Measurements from ENCODE around the gene KRT6B.

KRT6B gene

DNA sequence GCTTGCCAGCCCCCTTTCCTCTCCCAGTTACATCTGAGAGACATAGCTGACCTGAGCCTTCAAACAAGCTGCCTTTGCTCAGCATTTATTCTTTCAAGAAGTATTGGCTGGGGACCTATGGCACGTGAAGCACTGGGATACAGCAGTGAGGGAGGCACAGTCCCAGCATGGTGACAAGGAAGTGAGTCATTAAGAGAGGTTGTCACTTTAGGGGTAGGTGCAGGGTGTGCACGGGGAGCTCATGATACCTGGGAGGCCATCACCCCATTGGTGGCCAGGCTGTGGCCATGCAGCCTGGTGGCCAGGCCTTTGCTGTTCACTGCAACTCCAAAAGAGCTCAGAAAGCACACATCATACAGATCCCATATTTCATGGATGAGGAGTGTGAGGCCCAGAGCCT lies 12.1 kb downstream of the KRT6B start:
- no peaks in the 10 kb centered on the region for H3K9me3 ChIP-seq
- no peak overlapping the region for H3K27ac ChIP-seq
- no peaks in the 10 kb centered on the region for H3K36me3 ChIP-seq
- peaks cover 27% of the 10 kb centered on the region for H3K27me3 ChIP-seq
- H3K4me3 ChIP-seq (ENCODE audit: low read depth in 1 of 2, low read length in 1 of 2): no peak overlapping the region
- no peaks in the 10 kb centered on the region for H3K4me1 ChIP-seq (ENCODE audit: control insufficient read depth in 1 of 2, insufficient read depth in 1 of 2, low read depth in 1 of 2, low read length in 1 of 2)
- TF ChIP-seq CTCF (IDR thresholded peaks at IDR 0.05): no peak

- H3K27ac ChIP-seq: no peak overlapping the region
These were observed 12.5 kb downstream of the KRT6B start for GRCh38 chr12:52439420-52439819.

DNA sequence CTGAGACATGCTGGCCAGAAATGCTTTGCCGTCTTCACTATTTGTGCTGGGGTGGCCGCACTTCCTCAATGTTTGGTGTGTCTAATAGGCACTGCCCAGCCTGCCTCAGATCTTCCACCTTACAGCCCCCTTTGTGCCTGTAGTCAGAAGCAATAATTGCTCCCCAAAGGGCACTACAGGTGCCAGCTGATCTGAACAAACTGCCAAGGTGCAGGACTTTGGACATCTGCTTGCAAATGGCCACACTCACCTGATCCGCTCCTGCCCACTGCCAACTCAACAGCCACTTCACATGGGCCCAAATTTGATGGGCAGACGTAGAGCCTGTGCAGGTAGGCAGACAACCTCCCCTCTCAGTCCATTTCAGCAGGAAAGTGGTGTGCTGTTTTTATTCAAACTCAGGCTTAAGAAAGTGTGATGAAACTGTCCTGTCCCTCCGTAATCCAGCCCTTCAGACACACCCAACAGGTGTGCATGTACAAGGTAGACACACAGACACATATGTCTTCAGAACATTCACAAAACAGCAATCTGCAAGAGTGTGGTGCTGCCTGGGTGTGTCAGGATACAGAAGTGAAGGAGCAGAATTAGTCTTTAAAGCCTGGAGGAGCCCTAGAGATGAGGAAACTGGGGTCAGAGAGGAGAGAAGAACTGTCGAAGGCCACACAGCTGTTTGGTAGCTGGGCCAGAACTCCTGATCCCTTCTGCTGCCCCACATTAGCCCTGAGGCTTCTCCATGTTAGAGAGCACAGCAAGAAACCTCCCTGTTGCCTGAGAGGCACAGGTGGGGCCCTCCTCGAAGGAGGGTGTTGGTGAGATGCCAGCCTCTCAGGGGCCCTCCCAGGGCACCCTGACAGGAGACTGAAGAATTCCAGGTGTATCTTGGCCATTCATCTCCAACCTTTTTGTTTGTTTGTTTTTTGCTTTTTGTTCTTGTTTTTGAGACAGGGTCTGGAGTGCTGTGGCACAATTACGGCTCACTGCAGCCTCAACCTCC lies 13.3 kb downstream of the KRT6B start:
- Histone ChIP-seq H3K4me1 (ENCODE audit: control insufficient read depth in 1 of 2, insufficient read depth in 1 of 2, low read depth in 1 of 2, low read length in 1 of 2) (no peaks in the 10 kb centered on the region), H3K27me3 (peaks cover 24% of the 10 kb centered on the region)

More at GRCh38 chr12:52439420-52439819, 12.5 kb downstream of the KRT6B start:
- Histone ChIP-seq H3K27me3 (peaks cover 27% of the 10 kb centered on the region), H3K4me3 (ENCODE audit: low read depth in 1 of 2, low read length in 1 of 2) (no peak overlapping the region), H3K36me3 (no peaks in the 10 kb centered on the region), H3K4me1 (ENCODE audit: control insufficient read depth in 1 of 2, insufficient read depth in 1 of 2, low read depth in 1 of 2, low read length in 1 of 2) (no peaks in the 10 kb centered on the region), H3K9me3 (no peaks in the 10 kb centered on the region)
- TF ChIP-seq CTCF (IDR thresholded peaks at IDR 0.05): no peak

DNA sequence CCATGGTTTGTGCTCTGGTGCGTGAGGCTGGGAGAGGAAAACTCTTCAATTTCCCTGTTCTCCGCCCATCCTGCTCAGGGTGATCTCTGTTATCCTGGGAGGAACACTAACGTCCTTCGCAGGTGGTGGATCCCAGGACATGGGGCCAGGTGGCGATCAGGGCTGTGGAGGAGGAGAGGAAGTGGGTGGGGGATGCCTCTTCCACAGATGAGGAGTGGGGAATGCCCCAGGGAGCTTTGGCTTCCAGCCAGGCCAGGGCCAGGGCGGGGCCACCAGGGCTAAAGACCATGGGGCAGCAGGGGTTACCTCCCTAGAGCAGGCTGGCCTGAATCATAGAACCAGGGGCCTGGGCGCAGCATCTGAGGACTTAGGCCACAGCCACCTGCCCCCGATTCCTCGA lies 14.4 kb downstream of the KRT6B start:
- H3K27me3 ChIP-seq: peaks cover 14% of the 10 kb centered on the region
- H3K9me3 ChIP-seq: no peaks in the 10 kb centered on the region
- H3K4me1 ChIP-seq (ENCODE audit: control insufficient read depth in 1 of 2, insufficient read depth in 1 of 2, low read depth in 1 of 2, low read length in 1 of 2): no peaks in the 10 kb centered on the region
- H3K27ac ChIP-seq: no peak overlapping the region
- H3K4me3 ChIP-seq (ENCODE audit: low read depth in 1 of 2, low read length in 1 of 2): no peak overlapping the region
- no peaks in the 10 kb centered on the region for H3K36me3 ChIP-seq
- TF ChIP-seq CTCF (IDR thresholded peaks at IDR 0.05): no peak

More for the DNA sequence above, 13.3 kb downstream of the KRT6B start:
- no peaks in the 10 kb centered on the region for H3K9me3 ChIP-seq
- H3K27ac ChIP-seq: no peak overlapping the region
- no peaks in the 10 kb centered on the region for H3K36me3 ChIP-seq
- TF ChIP-seq CTCF (IDR thresholded peaks at IDR 0.05): no peak
- H3K4me3 ChIP-seq (ENCODE audit: low read depth in 1 of 2, low read length in 1 of 2): no peak overlapping the region

GRCh38 chr12:52436828-52437474 lies 15.0 kb downstream of the KRT6B start:
- no peak for TF ChIP-seq CTCF (IDR thresholded peaks at IDR 0.05)
- no peaks in the 10 kb centered on the region for H3K36me3 ChIP-seq
- H3K4me1 ChIP-seq (ENCODE audit: control insufficient read depth in 1 of 2, insufficient read depth in 1 of 2, low read depth in 1 of 2, low read length in 1 of 2): no peaks in the 10 kb centered on the region
- peaks cover 8% of the 10 kb centered on the region for H3K27me3 ChIP-seq
- H3K9me3 ChIP-seq: no peaks in the 10 kb centered on the region
- H3K27ac ChIP-seq: no peak overlapping the region
- no peak overlapping the region for H3K4me3 ChIP-seq (ENCODE audit: low read depth in 1 of 2, low read length in 1 of 2)

Data from neutrophil (primary cell).